Measurements from ENCODE around the gene KXD1. TPM values are rescaled to one million over a fixed set of nuclear protein-coding genes. Genes with fewer than 3 reads are reported as not detected.

The KXD1 gene, protein sequence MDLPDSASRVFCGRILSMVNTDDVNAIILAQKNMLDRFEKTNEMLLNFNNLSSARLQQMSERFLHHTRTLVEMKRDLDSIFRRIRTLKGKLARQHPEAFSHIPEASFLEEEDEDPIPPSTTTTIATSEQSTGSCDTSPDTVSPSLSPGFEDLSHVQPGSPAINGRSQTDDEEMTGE
- 121 and 172 TPM in 2 replicates for total RNA-seq

DNA sequence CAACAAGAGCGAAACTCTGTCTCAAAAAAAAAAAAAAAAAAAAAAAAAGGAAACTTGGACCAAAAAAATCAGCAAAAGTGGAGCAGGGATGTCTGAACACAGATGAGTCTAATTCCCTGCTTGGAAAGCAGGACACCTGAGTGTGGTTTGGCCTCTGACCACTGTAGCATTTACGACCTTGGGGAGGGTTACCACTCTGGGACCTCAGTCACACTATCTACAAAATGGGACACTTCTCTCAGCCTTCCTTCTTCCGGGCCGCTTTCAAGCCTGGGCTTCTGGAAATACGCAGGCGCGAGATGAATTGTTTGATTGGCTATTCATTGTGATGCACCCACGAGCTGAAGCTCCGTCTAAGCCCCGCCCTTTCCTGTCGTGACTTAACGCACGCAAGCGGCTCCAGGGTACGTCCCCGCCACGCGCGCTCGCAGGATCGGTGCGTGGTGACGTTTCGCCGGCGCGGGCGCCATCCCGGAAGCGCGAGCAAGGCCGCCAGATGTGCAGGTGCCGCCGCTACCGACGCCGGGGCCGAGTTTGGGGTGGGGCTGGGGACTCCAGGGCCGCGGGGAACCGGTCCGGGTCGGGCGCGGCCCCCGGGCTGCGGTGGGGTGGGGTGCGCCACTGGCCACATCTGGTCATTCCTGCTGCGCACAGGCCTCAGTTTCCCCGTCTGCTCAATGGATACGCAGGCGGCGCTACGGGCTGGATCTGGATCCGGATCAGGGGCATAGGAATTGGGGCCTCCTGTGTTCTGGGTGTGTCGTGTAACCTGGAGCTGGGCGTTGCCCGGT is at the start of gene KXD1:
Gene KXD1, plus strand, starts transcription at position 460 of the 791 bp plus-strand sequence. CDS start 4,187 bp downstream, outside the sequence.
- TF ChIP-seq, protein P1, sequence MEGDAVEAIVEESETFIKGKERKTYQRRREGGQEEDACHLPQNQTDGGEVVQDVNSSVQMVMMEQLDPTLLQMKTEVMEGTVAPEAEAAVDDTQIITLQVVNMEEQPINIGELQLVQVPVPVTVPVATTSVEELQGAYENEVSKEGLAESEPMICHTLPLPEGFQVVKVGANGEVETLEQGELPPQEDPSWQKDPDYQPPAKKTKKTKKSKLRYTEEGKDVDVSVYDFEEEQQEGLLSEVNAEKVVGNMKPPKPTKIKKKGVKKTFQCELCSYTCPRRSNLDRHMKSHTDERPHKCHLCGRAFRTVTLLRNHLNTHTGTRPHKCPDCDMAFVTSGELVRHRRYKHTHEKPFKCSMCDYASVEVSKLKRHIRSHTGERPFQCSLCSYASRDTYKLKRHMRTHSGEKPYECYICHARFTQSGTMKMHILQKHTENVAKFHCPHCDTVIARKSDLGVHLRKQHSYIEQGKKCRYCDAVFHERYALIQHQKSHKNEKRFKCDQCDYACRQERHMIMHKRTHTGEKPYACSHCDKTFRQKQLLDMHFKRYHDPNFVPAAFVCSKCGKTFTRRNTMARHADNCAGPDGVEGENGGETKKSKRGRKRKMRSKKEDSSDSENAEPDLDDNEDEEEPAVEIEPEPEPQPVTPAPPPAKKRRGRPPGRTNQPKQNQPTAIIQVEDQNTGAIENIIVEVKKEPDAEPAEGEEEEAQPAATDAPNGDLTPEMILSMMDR (IDR thresholded peaks at IDR 0.05; ENCODE audit: insufficient read depth, low read length, poor library complexity, severe bottlenecking) = no peak
- H3K4me3 ChIP-seq (ENCODE audit: low read depth, low read length) = peak within 1 kb of the TSS; percentile 85
- peak; percentile 98 for DNase-seq (ENCODE audit: low read depth)
- H3K27me3 ChIP-seq (ENCODE audit: control insufficient read depth, insufficient read depth, low read length) = no peaks in the 10 kb centered on the region
- peaks cover under 1% of the 10 kb centered on the region for H3K36me3 ChIP-seq (ENCODE audit: control insufficient read depth, insufficient read depth, low read length)

DNA sequence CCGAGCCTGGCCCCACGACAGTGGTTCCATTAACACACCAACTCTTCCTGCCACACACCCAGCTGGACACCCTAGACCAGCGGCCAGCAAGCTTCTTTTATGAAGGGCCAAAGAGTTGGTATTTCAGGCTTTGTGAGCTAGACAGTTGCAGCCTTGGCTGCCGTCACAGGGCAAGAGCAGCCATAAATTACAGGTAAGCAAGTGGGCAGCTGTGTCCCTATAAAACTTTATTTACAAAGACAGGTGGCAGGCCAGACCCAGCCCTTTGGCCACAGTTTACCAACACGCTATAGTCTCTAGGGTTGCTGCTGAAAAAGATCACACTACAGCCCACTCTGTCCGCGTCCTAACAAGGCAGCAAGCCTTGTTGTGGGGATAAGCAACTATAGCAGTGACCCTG is 49.1 kb upstream of the KXD1 start:
- no peak for DNase-seq (ENCODE audit: low read depth)
- no peaks in the 10 kb centered on the region for H3K36me3 ChIP-seq (ENCODE audit: control insufficient read depth, insufficient read depth, low read length)

DNA sequence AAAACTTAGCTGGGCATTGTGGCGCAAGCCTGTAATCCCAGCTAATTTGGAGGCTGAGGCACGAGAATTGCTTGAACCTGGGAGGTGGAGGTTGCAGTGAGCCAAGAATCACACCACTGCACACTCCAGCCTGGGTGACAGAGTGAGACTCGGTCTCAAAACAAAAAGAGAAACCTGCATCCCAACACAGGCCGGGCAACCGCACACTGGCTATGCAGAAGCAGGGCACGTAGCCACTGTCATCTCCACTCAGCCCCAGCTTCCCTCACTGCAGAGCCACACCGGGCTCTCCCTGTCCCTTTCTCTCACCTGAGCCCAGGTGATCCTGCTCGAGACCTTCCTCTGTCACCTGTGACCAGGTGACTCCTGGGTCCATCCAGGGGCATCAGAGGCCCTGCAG is 47.5 kb upstream of the KXD1 start:
- no peak for DNase-seq (ENCODE audit: low read depth)
- TF ChIP-seq, protein P1 (IDR thresholded peaks at IDR 0.05; ENCODE audit: insufficient read depth, low read length, poor library complexity, severe bottlenecking) = no peak
- no peaks in the 10 kb centered on the region for H3K27me3 ChIP-seq (ENCODE audit: control insufficient read depth, insufficient read depth, low read length)
- no peak overlapping the region for H3K4me3 ChIP-seq (ENCODE audit: low read depth, low read length)
- no peaks in the 10 kb centered on the region for H3K36me3 ChIP-seq (ENCODE audit: control insufficient read depth, insufficient read depth, low read length)

More for the DNA sequence above, 49.1 kb upstream of the KXD1 start:
- no peaks in the 10 kb centered on the region for H3K27me3 ChIP-seq (ENCODE audit: control insufficient read depth, insufficient read depth, low read length)
- H3K4me3 ChIP-seq (ENCODE audit: low read depth, low read length) = no peak overlapping the region
- TF ChIP-seq, protein P1 (IDR thresholded peaks at IDR 0.05; ENCODE audit: insufficient read depth, low read length, poor library complexity, severe bottlenecking) = no peak

DNA sequence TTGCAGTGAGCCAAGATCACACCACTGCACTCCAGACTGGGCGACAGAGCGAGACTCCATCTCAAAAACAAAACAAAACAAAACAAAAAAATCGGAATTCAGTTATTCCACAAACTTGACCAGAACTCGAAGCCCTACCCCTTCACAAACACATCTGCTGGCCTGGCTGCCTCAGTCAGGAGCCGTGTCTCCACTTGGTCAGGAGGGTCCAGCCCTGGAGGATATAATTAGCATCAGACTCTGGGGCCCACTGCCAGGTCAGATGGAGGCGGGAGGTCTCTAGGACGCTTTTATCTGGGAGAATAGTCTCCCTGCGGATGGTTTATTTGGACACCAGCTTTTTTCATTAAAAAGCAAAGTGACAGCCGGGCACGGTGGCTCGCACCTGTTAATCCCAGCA is 43.8 kb upstream of the KXD1 start:
- Histone ChIP-seq H3K4me3 (ENCODE audit: low read depth, low read length) (no peak overlapping the region), H3K36me3 (ENCODE audit: control insufficient read depth, insufficient read depth, low read length) (no peaks in the 10 kb centered on the region), H3K27me3 (ENCODE audit: control insufficient read depth, insufficient read depth, low read length) (no peaks in the 10 kb centered on the region)
- TF ChIP-seq, protein P1 (IDR thresholded peaks at IDR 0.05; ENCODE audit: insufficient read depth, low read length, poor library complexity, severe bottlenecking) = no peak
- DNase-seq (ENCODE audit: low read depth) = no peak

DNA sequence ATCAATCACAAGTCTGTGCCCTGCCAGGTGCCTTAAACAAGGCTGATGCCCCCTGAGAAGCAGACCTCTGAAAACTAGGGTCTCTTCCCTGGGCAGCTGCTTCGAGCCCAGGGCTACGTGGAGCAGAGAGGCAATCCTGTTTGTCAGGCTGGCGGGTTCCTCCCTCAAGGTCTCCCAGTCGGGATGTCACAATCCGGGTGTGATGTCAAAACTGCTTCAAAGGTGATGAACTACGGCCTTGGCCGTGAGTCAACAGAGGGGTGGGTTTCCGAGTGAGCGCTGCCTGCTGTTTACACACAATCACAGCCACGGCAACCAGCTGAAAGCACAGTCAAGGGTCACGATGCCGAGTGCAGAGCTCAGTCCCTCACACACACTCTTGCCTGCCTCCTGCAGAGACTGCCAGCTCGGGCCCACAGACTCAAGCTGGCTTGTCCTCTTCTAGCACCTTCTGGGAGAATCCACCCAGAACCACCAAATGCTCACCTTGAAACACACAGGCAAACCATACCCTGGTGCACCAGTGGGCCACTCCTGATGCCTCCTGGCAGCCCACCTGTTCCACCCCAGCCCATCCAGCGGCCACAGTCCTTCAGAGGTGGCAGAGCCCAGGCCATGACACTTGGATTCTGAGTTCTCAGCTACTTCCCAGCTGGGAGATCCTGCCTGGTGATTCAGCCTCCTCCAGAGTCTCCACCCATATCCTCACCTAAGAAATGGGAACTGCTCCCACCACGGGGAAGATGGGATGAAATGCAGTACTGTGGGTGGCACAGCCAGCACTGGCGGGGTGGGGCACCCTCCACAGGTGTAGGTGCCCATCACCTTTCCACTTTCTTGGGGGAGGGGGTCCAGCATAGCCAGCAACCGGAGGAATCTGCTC is 42.6 kb upstream of the KXD1 start:
- DNase-seq (ENCODE audit: low read depth) = peak; percentile 37
- H3K27me3 ChIP-seq (ENCODE audit: control insufficient read depth, insufficient read depth, low read length) = no peaks in the 10 kb centered on the region
- no peaks in the 10 kb centered on the region for H3K36me3 ChIP-seq (ENCODE audit: control insufficient read depth, insufficient read depth, low read length)
- TF ChIP-seq, protein P1 (IDR thresholded peaks at IDR 0.05; ENCODE audit: insufficient read depth, low read length, poor library complexity, severe bottlenecking) = no peak
- no peak overlapping the region for H3K4me3 ChIP-seq (ENCODE audit: low read depth, low read length)

Measured in kidney epithelial cell (primary cell).